NCI-H2107 treated with DMSO at 0.1 percent for 48 hours (cell line): ENCODE measurements around the gene C14orf132.

Experiments used
- DNase-seq: peaks from one replicate; lab custom pipeline; 2025; ENCODE audit not compliant: unreplicated experiment; lab: John Stamatoyannopoulos, UW

C14orf132 gene

GRCh38 chr14:96140952-96141351 is 101.8 kb downstream of the C14orf132 start:
- DNase-seq, result no peak
